BLaER1 (cell line): ENCODE measurements around the gene KRTAP2-4.

Source experiments
- H3K27ac ChIP-seq: shearing (Covaris generic); formaldehyde crosslinking; 2 replicates; pipeline ENCODE4 v1.8.1; 2022
- H3K27me3 ChIP-seq: shearing (Covaris generic); formaldehyde crosslinking; 2 replicates; pipeline ENCODE4 v1.8.1; 2022
- H3K36me3 ChIP-seq: shearing (Covaris generic); formaldehyde crosslinking; 2 replicates; pipeline ENCODE4 v1.8.1; 2022
- H3K4me1 ChIP-seq: shearing (Covaris generic); formaldehyde crosslinking; 2 replicates; pipeline ENCODE4 v1.8.1; 2022
- H3K4me2 ChIP-seq: shearing (Covaris generic); formaldehyde crosslinking; 2 replicates; pipeline ENCODE4 v1.8.1; 2022
- H3K4me3 ChIP-seq: shearing (Covaris generic); formaldehyde crosslinking; 2 replicates; pipeline ENCODE4 v1.8.1; 2022
- H3K9ac ChIP-seq: shearing (Covaris generic); formaldehyde crosslinking; 2 replicates; pipeline ENCODE4 v1.8.1; 2022
- H3K9me3 ChIP-seq: shearing (Covaris generic); formaldehyde crosslinking; 2 replicates; pipeline ENCODE4 v1.8.1; 2022
- H4K20me1 ChIP-seq: shearing (Covaris generic); formaldehyde crosslinking; 2 replicates; pipeline ENCODE4 v1.8.1; 2022
- Cebpa-rat ChIP-seq: shearing (Covaris generic); IDR thresholded peaks from 2 replicates; pipeline ENCODE4 v1.8.1; 2022

The KRTAP2-4 gene

GRCh38 chr17:41029633-41030245 is 35.9 kb downstream of the KRTAP2-4 start, which contains the start of gene KRTAP1-4:
TSS of gene KRTAP1-4 (minus strand) at chr17:41030195. CDS start at chr17:41030078, 117 bp downstream.
- no peak within 1 kb of the TSS for H3K27ac ChIP-seq

DNA sequence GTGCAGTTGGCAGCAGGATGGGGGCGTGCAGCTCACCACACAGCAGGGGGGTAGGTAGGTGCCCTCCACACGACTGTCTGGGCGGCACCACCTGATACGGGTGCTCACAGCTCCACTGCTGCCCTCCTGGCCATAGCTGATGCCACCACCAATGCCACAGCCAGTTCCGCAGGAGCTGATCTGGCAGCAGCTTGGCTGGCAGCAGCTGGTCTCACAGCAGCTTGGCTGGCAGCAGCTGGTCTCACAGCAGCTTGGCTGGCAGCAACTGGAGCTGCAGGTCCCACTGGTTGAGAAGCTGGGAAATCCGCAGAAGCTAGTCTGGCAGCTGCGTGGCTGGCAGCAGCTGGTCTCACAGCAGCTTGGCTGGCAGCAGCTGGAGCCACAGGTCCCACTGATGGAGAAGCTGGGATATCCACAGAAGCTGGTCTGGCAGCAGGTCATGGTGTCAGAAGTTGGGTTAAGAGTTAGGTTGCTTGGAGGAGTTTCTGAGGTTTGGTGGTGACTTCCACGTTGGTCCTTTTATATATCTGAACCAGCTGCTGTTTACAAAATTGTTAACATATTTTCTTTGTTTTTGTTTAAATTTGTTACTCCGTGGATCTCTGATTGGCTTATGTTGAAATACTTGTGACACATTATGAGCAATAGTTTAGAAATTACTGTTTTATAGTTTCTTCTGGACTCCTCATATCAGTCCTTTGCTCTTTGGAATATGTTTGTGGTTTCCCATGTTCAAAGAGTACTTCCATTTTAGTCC is 38.8 kb downstream of the KRTAP2-4 start, which contains the start of gene KRTAP1-5:
Gene KRTAP1-5 (minus strand): TSS at position 494 of the 757 bp plus-strand sequence. CDS start 53 bp downstream, at position 441.
- H3K4me2 ChIP-seq = no peak within 1 kb of the TSS
- H3K9ac ChIP-seq = no peak within 1 kb of the TSS
- H3K36me3 ChIP-seq = no peaks in the 10 kb centered on the region
- H3K4me1 ChIP-seq = no peaks in the 10 kb centered on the region
- H3K27me3 ChIP-seq = no peaks in the 10 kb centered on the region
- H3K4me3 ChIP-seq = no peak within 1 kb of the TSS
- no peak within 1 kb of the TSS for H3K27ac ChIP-seq
- H3K9me3 ChIP-seq = no peaks in the 10 kb centered on the region
- no peak for TF ChIP-seq Cebpa-rat
- no peaks in the 10 kb centered on the region for H4K20me1 ChIP-seq

More at GRCh38 chr17:41029633-41030245, 35.9 kb downstream of the KRTAP2-4 start, which contains the start of gene KRTAP1-4:
- H3K4me1 ChIP-seq = no peaks in the 10 kb centered on the region
- H4K20me1 ChIP-seq = no peaks in the 10 kb centered on the region
- no peaks in the 10 kb centered on the region for H3K9me3 ChIP-seq
- no peak within 1 kb of the TSS for H3K4me3 ChIP-seq
- TF ChIP-seq Cebpa-rat = no peak
- H3K36me3 ChIP-seq = no peaks in the 10 kb centered on the region
- no peaks in the 10 kb centered on the region for H3K27me3 ChIP-seq
- no peak within 1 kb of the TSS for H3K9ac ChIP-seq
- no peak within 1 kb of the TSS for H3K4me2 ChIP-seq

- no peak overlapping the region for H3K27ac ChIP-seq
- no peaks in the 10 kb centered on the region for H4K20me1 ChIP-seq
- no peak for TF ChIP-seq Cebpa-rat
- H3K4me1 ChIP-seq = no peaks in the 10 kb centered on the region
- H3K4me2 ChIP-seq = no peak overlapping the region
- no peaks in the 10 kb centered on the region for H3K36me3 ChIP-seq
- H3K9ac ChIP-seq = no peak overlapping the region
- H3K4me3 ChIP-seq = no peak overlapping the region
- no peaks in the 10 kb centered on the region for H3K27me3 ChIP-seq
- 0 out of 2 replicates have a peak, but pooled peaks cover 6% of the 10 kb centered on the region for H3K9me3 ChIP-seq
These were observed 41.0 kb downstream of the KRTAP2-4 start for GRCh38 chr17:41024697-41025096.

DNA sequence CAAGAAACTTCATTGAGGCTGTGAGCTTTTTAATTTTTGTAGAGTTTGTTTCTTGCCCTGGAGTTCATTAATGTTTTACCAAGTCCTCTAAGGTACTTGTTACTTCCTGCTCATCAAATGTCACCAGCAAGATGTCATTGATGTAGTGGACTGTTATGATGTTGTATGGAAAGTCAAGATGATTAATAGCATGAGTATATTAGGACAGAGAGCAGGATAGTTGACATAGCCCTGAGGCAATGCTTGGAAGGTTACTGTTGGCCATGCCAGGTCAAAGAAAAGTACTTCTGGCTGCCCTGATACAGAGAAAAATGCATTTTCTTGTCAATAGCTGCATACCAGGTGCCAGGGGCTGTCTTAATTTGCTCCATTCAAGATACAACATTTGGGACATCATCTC is 45.3 kb downstream of the KRTAP2-4 start:
- Histone ChIP-seq H3K4me3 (no peak overlapping the region), H3K27me3 (no peaks in the 10 kb centered on the region), H3K4me2 (no peak overlapping the region), H3K9me3 (0 out of 2 replicates have a peak, but pooled peaks cover 6% of the 10 kb centered on the region), H3K27ac (no peak overlapping the region), H4K20me1 (no peaks in the 10 kb centered on the region), H3K4me1 (no peaks in the 10 kb centered on the region), H3K36me3 (no peaks in the 10 kb centered on the region), H3K9ac (no peak overlapping the region)
- TF ChIP-seq Cebpa-rat = no peak

GRCh38 chr17:41019415-41019814 is 46.3 kb downstream of the KRTAP2-4 start:
- H3K4me3 ChIP-seq = no peak overlapping the region
- H3K4me1 ChIP-seq = no peaks in the 10 kb centered on the region
- H3K27ac ChIP-seq = no peak overlapping the region
- no peaks in the 10 kb centered on the region for H3K27me3 ChIP-seq
- 0 out of 2 replicates have a peak, but pooled peaks cover 6% of the 10 kb centered on the region for H3K9me3 ChIP-seq
- no peak overlapping the region for H3K9ac ChIP-seq
- TF ChIP-seq Cebpa-rat = no peak
- no peak overlapping the region for H3K4me2 ChIP-seq
- H3K36me3 ChIP-seq = no peaks in the 10 kb centered on the region
- H4K20me1 ChIP-seq = no peaks in the 10 kb centered on the region

DNA sequence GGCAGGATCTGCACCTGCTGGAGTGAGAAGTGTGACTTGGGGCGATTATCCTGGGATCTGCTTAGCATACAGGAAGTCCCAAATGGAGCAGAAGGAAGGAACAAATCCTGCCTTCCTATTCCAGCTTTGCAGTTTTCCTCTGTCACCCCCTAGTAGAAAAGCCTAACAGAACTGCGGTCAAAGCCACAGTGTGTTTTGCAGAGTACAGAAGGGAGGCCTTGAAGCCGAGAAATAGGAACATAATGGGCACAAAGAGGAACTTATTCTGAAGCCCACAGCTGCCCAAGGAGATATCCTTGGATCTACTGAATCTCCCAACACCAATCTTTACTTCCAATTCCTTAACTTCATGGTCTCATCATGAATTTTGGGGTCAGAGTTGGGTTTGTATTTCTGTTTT is 47.1 kb downstream of the KRTAP2-4 start:
- 0 out of 2 replicates have a peak, but pooled peaks cover 6% of the 10 kb centered on the region for H3K9me3 ChIP-seq
- H3K4me1 ChIP-seq = no peaks in the 10 kb centered on the region
- H3K4me2 ChIP-seq = no peak overlapping the region
- TF ChIP-seq Cebpa-rat = no peak
- H3K9ac ChIP-seq = no peak overlapping the region
- H4K20me1 ChIP-seq = no peaks in the 10 kb centered on the region
- no peaks in the 10 kb centered on the region for H3K27me3 ChIP-seq
- H3K4me3 ChIP-seq = no peak overlapping the region
- no peaks in the 10 kb centered on the region for H3K36me3 ChIP-seq
- H3K27ac ChIP-seq = no peak overlapping the region

DNA sequence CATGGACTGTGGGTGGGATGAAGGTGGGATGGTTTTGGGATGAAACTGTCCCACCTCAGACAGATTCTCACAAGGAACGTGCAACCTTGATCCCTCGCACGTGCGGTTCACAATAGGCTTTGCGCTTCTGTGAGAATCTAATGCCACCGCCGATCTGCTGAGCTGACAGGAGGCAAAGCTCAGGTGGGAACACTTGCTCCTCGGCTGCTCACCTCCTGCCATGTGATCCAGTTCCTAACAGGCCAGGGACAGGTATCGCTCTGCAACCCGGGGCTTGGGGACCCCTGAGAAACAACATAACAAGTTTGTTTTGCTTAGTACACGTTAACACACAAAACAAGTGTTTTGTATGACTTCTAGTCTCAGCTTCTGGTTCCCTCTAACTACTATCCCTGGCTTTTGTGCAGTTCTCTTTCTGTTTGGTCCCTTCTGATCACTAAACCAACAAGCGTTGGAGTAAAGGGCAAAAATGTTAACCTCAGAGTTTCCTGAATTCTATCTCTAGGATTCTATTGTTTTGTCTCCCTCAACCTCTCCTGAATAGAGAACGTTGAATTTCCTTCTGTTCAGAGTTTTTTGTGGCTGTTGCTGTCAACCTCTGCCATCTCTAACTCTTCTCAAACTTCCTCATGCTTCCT is 49.0 kb downstream of the KRTAP2-4 start:
- H3K4me1 ChIP-seq = no peaks in the 10 kb centered on the region
- H4K20me1 ChIP-seq = no peaks in the 10 kb centered on the region
- no peak overlapping the region for H3K27ac ChIP-seq
- no peak overlapping the region for H3K9ac ChIP-seq
- no peak overlapping the region for H3K4me2 ChIP-seq
- no peaks in the 10 kb centered on the region for H3K36me3 ChIP-seq
- no peaks in the 10 kb centered on the region for H3K27me3 ChIP-seq
- no peak overlapping the region for H3K4me3 ChIP-seq
- 0 out of 2 replicates have a peak, but pooled peaks cover 6% of the 10 kb centered on the region for H3K9me3 ChIP-seq
- TF ChIP-seq Cebpa-rat = no peak

DNA sequence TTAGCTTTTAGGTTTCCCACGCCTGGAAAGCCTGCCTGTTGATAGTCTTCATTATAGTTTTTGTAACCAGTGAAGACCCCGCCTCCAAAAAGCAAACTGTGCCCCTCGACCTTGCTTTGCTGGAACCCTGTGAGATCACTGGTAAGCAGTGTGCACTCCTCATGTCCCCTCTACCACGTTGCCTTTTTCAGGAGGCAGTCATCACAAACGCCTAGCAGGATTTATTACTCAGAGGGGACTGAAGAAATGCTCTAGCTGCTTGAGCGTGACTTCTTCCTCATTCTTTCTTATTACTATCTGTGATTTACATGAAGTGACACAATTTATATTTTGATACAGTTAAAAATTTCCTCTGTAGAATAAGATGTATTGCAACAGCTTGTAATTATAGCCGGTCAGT is 50.2 kb downstream of the KRTAP2-4 start:
- Histone ChIP-seq H3K4me3 (no peak overlapping the region), H3K36me3 (no peaks in the 10 kb centered on the region), H3K27me3 (no peaks in the 10 kb centered on the region), H3K9me3 (no peaks in the 10 kb centered on the region), H4K20me1 (no peaks in the 10 kb centered on the region), H3K9ac (no peak overlapping the region), H3K27ac (no peak overlapping the region), H3K4me2 (no peak overlapping the region), H3K4me1 (no peaks in the 10 kb centered on the region)
- no peak for TF ChIP-seq Cebpa-rat
